Measurements from ENCODE around the gene GNA14. TPM values are rescaled to one million over a fixed set of nuclear protein-coding genes. Genes with fewer than 3 reads are reported as not detected.

GNA14 gene
- total and polyA plus RNA-seq, 2 donors (not counting 3 experiments of a cell fraction or from before 2014, with no cell fraction given), result 2.1 to 3.3 TPM

- Histone ChIP-seq H3K27me3 (ENCODE audit: control insufficient read depth in 2 of 2, insufficient read depth in 2 of 2, low read length in 2 of 2) (no peaks in the 10 kb centered on the region), H2AFZ (ENCODE audit: low read depth, low read length) (no peak overlapping the region), H3K4me1 (ENCODE audit: control insufficient read depth, extremely low read depth, insufficient read depth, low read length) (peaks cover 11% of the 10 kb centered on the region), H3K9me1 (replicated peaks; ENCODE audit: control insufficient read depth, extremely low read depth, insufficient read depth, low read length) (no peaks in the 10 kb centered on the region), H3K4me2 (ENCODE audit: insufficient read depth, low read length) (no peak overlapping the region), H3K36me3 (ENCODE audit: control insufficient read depth in 2 of 2, extremely low read depth in 1 of 2, insufficient read depth in 2 of 2, low read length in 2 of 2) (no peaks in the 10 kb centered on the region), H3K9ac (replicated peaks; ENCODE audit: extremely low read depth, insufficient read depth, low read length) (no peak overlapping the region), H3K79me2 (ENCODE audit: control insufficient read depth, insufficient read depth, low read length) (no peaks in the 10 kb centered on the region), H3K4me3 (replicated peaks in 1 of 3; ENCODE audit: insufficient read depth in 1 of 3, low read depth in 1 of 3, low read length in 3 of 3) (no peak overlapping the region), H3K27ac (ENCODE audit: insufficient read depth, low read depth, low read length) (no peak overlapping the region), H3K9me3 (replicated peaks; ENCODE audit: control insufficient read depth, insufficient read depth, low read length) (no peaks in the 10 kb centered on the region), H4K20me1 (replicated peaks; ENCODE audit: control insufficient read depth, extremely low read depth, insufficient read depth, low read length) (no peaks in the 10 kb centered on the region)
- intact Hi-C loops (cut with micrococcal nuclease), result no loop called here
- no peak for DNase-seq (ENCODE audit: low read depth, low spot score)
- no peak for TF ChIP-seq CTCF (IDR thresholded peaks at IDR 0.05; ENCODE audit: extremely low read depth in 1 of 2, insufficient read depth in 1 of 2, low read depth in 1 of 2, low read length in 2 of 2)
- TF ChIP-seq POLR2A (IDR thresholded peaks at IDR 0.05; ENCODE audit: low read depth, low read length), result no peak
- TF ChIP-seq JUN (IDR thresholded peaks at IDR 0.05; ENCODE audit: borderline replicate concordance, insufficient read depth, insufficient read length, low read depth), result no peak
- no peak for TF ChIP-seq GATA2 (IDR thresholded peaks at IDR 0.05; ENCODE audit: insufficient read depth, insufficient read length, low read depth, low read length)
- TF ChIP-seq POLR2AphosphoS5 (IDR thresholded peaks at IDR 0.05; ENCODE audit: insufficient read depth, low read depth, low read length), result no peak
- no peak for TF ChIP-seq EZH2 (IDR thresholded peaks at IDR 0.05; ENCODE audit: borderline replicate concordance, low read depth, low read length, severe bottlenecking)
- TF ChIP-seq FOS (IDR thresholded peaks at IDR 0.05; ENCODE audit: borderline replicate concordance, insufficient read depth, low read length), result no peak
- no peak for FAIRE-seq
- no TSS peak for BruUV-seq (replicated peaks)
- dilution Hi-C loops (cut with MboI; ENCODE audit: extremely low pct_ligation_motif_present, low sequenced_read_pairs), result no loop called here
- CTCF ChIA-PET, result no interaction called here
- POLR2A ChIA-PET, result no interaction called here
Observed at GRCh38 chr9:77602852-77603251, 45.3 kb downstream of the GNA14 start.
